Nucleus accumbens (tissue), 56 donors: ENCODE data around the gene BRIX1.
"Not testable (repeated sequence)": the region's sequence is repeated elsewhere in the genome, so short reads cannot be mapped to it uniquely, and the experiment has no call there.

Source experiments
- DNase-seq, 56 donors: peaks; one replicate each; lab custom pipeline; 2025; lab: John Stamatoyannopoulos, UW

The BRIX1 gene

DNA sequence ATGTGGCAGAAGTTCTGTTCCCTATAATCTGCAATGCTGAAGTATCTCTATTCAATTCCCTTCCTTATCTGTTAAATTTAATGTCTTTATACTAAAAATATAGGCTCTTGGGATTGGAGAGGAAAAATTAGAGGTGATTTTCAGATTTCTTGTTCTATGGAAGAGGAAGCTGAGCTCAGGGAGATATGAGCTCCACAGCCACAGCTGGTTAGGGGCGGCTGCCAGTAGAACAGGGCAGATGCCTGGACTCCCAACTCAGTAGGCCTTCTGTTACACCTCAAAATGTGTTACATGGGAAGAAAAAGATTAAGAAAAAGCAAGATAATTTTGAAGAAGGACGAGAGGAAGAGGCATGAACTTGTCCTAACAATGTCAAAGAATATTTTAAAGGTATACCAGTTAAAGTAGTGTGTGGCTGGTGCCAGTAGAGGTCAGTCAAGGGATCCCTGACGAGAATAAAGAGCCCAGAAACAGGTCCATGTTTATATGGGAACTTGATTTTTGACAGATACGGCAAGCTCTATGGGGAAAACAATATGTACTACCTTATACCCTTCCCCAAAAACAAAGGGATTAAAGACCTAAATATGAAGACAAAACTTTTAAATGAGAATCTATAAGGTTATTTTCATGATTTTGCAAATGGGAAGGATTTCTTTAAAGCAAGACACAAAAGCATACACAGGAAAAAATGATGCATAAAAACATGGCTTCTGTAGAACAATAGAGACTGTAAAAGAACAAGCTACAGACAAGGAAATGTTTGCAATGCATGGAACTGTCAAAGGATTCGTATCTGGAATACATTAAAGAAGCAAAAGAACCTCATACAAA, 42.6 kb downstream of the BRIX1 start:
- peak in 1 of 56 donors; percentile 11 for DNase-seq

GRCh38 chr5:34959323-34959722, 43.8 kb downstream of the BRIX1 start:
- no peak for DNase-seq

GRCh38 chr5:34967540-34967939, 52.0 kb downstream of the BRIX1 start:
- no peak for DNase-seq

DNA sequence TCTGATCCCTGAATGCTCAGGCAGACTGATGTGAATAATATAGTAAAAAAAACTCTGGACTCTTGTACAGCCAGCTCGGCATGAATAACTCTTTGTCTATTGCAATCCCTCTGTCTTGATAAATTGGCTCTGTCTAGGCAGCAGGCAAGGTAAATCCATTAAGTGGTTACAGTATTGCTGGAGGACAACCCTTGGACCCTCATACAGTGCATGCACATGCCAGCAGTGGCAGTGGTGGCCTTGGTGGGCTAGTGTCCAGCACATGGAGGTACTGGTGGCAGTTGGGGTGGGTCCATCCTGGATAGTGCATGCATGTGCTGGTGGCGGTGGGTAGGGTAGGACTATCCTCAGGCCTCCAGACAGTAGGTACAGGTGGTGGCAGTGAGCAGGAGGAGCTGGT, 52.7 kb downstream of the BRIX1 start:
- no peak for DNase-seq

- DNase-seq, result no peak
Observed at GRCh38 chr5:34970552-34970951, 55.0 kb downstream of the BRIX1 start.

- DNase-seq, result not testable (repeated sequence)
Observed at GRCh38 chr5:34971655-34972054, 56.1 kb downstream of the BRIX1 start.
